ENCODE results near the gene RAMP3.

DNA sequence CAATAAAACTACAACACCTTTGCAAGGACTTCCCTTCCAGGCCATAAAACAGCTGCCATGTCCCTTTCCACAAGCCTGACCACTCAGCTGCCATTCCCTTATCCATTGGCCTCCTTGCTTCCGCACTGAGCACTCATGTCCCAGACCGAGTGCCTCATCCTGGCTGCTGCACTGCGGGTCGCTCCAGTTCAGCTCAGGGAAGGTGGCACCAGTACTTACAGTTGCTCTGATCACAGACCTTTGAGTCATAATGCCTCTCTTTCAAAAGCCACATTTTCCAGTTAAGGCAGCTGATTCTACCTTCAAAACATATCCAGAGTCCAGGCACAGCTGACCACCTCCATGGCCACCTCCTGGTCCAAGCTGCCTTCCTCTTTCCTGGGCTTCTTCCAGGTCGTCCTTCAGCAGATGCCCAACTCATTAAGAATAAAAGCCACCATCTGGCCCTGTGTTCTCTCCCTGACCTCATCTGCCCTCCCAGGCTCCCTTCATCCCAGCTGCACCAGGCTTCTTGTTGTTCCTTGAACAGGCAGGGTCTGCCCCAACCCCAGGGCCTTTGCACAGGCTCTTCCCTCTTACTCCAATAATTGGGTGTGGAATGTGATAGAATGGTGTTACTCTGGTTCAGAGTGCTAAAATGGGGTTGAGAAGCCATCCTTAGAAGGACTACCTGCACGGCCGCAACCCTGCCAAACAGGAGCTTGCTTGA is 64.5 kb downstream of the RAMP3 start:
- TF ChIP-seq CTCF (conservative IDR thresholded peaks at IDR 0.05) (no peak), EZH2 (IDR thresholded peaks at IDR 0.05; ENCODE audit: low read depth) (no peak)
